ENCODE data around the gene ENOX1. TPM values are rescaled to one million over a fixed set of nuclear protein-coding genes. Genes with fewer than 3 reads are reported as not detected.

The ENOX1 gene
- total RNA-seq, 1 donor from 2014 or later: 1.7 TPM

GRCh38 chr13:43805071-43805468 is 18.3 kb upstream of the ENOX1 start:
- no peak for DNase-seq (ENCODE audit: low spot score)
- H3K9me3 Mint-ChIP-seq (ENCODE audit: unreplicated experiment): no peaks in the 10 kb centered on the region
- no peaks in the 10 kb centered on the region for H3K36me3 Mint-ChIP-seq (ENCODE audit: low read depth, unreplicated experiment)
- H3K27ac Mint-ChIP-seq (ENCODE audit: unreplicated experiment): no peak overlapping the region
- TF ChIP-seq CTCF (IDR thresholded peaks at IDR 0.05; ENCODE audit: unreplicated experiment): no peak
- H3K4me1 Mint-ChIP-seq (ENCODE audit: unreplicated experiment): no peaks in the 10 kb centered on the region
- H3K4me3 Mint-ChIP-seq (ENCODE audit: unreplicated experiment): no peak overlapping the region
- H3K27me3 Mint-ChIP-seq (ENCODE audit: unreplicated experiment): no peaks in the 10 kb centered on the region

DNA sequence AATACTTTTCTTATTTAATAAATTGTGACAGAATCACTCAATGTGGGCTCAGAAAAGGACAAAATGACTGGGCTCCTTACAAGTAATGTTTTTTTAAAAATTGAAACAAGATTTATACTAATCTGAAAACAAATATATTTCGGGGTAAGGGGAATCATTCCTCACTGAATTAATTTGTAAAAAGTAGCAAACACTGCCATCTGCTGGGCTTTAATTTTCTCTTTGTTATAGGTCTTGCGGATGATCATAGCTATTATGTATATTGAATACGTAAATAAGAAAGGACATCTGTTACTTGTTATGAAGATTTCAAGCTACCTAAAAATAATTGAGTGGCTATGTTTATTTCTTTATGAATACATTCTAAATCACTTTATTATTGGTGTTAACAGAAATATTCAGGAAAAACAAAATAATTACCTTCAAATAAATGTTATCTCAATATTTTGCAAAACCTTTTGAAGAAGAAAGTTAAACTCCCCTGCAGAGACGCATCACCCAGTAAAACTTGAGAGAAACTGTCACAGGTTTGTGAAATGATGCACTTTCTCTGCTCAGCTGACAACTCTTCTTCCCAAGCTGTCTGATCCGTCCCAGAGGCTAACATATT is 17.8 kb upstream of the ENOX1 start:
- no peaks in the 10 kb centered on the region for H3K36me3 Mint-ChIP-seq (ENCODE audit: low read depth, unreplicated experiment)
- no peaks in the 10 kb centered on the region for H3K4me1 Mint-ChIP-seq (ENCODE audit: unreplicated experiment)
- H3K9me3 Mint-ChIP-seq (ENCODE audit: unreplicated experiment): no peaks in the 10 kb centered on the region
- TF ChIP-seq CTCF (IDR thresholded peaks at IDR 0.05; ENCODE audit: unreplicated experiment): peak; percentile 72
- H3K4me3 Mint-ChIP-seq (ENCODE audit: unreplicated experiment): no peak overlapping the region
- no peak overlapping the region for H3K27ac Mint-ChIP-seq (ENCODE audit: unreplicated experiment)
- peak; percentile 42 for DNase-seq (ENCODE audit: low spot score)
- H3K27me3 Mint-ChIP-seq (ENCODE audit: unreplicated experiment): no peaks in the 10 kb centered on the region

DNA sequence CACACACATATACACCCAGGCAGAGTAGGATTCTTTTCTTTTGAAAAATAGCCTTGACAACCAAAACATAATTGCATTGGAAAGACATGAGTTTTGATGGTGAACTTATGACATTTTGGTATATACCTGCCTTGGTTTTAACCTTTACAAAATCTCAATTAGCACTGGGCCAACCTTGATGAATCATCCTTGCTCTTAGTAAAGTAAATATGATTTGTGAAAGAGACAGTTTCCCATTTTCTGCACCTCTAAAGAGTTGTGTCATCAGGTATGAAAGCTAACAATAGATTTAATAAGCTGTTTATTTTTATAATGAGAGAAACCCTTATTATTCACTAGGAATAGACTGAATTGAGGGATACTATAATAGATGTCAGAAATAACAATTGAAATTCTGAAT is 15.7 kb upstream of the ENOX1 start:
- TF ChIP-seq CTCF (IDR thresholded peaks at IDR 0.05; ENCODE audit: unreplicated experiment): no peak
- Mint-ChIP-seq H3K27me3 (ENCODE audit: unreplicated experiment) (no peaks in the 10 kb centered on the region), H3K9me3 (ENCODE audit: unreplicated experiment) (no peaks in the 10 kb centered on the region), H3K4me1 (ENCODE audit: unreplicated experiment) (no peaks in the 10 kb centered on the region), H3K36me3 (ENCODE audit: low read depth, unreplicated experiment) (no peaks in the 10 kb centered on the region), H3K4me3 (ENCODE audit: unreplicated experiment) (no peak overlapping the region), H3K27ac (ENCODE audit: unreplicated experiment) (no peak overlapping the region)
- DNase-seq (ENCODE audit: low spot score): no peak

DNA sequence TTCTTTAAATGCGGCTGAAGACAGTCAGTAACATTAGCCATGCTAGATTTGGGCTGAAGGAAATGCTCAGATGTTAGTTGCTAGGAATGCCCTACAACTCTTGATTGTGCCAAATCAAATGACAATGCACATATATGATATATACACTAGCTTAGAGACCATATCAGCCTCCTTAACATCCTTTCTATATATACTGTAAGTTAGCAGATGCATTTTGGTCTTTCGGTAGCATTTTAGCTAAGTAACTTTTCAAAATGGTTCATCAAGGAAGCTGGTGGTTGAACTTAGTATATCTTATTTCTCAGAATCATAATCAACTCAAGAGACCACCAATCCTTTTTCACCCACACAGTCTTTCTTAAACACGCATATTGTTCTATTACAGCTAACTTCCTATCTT is 14.1 kb upstream of the ENOX1 start:
- Mint-ChIP-seq H3K36me3 (ENCODE audit: low read depth, unreplicated experiment) (no peaks in the 10 kb centered on the region), H3K27me3 (ENCODE audit: unreplicated experiment) (no peaks in the 10 kb centered on the region), H3K27ac (ENCODE audit: unreplicated experiment) (no peak overlapping the region), H3K4me3 (ENCODE audit: unreplicated experiment) (no peak overlapping the region), H3K9me3 (ENCODE audit: unreplicated experiment) (no peaks in the 10 kb centered on the region), H3K4me1 (ENCODE audit: unreplicated experiment) (no peaks in the 10 kb centered on the region)
- no peak for DNase-seq (ENCODE audit: low spot score)
- TF ChIP-seq CTCF (IDR thresholded peaks at IDR 0.05; ENCODE audit: unreplicated experiment): no peak

- Mint-ChIP-seq H3K9me3 (ENCODE audit: unreplicated experiment) (no peaks in the 10 kb centered on the region), H3K4me1 (ENCODE audit: unreplicated experiment) (no peaks in the 10 kb centered on the region), H3K27ac (ENCODE audit: unreplicated experiment) (no peak overlapping the region), H3K27me3 (ENCODE audit: unreplicated experiment) (no peaks in the 10 kb centered on the region), H3K36me3 (ENCODE audit: low read depth, unreplicated experiment) (no peaks in the 10 kb centered on the region), H3K4me3 (ENCODE audit: unreplicated experiment) (no peak overlapping the region)
- no peak for DNase-seq (ENCODE audit: low spot score)
- TF ChIP-seq CTCF (IDR thresholded peaks at IDR 0.05; ENCODE audit: unreplicated experiment): no peak
These were observed 12.4 kb upstream of the ENOX1 start for GRCh38 chr13:43799191-43799590.
